ENCODE results near the gene ICAM1.

DNA sequence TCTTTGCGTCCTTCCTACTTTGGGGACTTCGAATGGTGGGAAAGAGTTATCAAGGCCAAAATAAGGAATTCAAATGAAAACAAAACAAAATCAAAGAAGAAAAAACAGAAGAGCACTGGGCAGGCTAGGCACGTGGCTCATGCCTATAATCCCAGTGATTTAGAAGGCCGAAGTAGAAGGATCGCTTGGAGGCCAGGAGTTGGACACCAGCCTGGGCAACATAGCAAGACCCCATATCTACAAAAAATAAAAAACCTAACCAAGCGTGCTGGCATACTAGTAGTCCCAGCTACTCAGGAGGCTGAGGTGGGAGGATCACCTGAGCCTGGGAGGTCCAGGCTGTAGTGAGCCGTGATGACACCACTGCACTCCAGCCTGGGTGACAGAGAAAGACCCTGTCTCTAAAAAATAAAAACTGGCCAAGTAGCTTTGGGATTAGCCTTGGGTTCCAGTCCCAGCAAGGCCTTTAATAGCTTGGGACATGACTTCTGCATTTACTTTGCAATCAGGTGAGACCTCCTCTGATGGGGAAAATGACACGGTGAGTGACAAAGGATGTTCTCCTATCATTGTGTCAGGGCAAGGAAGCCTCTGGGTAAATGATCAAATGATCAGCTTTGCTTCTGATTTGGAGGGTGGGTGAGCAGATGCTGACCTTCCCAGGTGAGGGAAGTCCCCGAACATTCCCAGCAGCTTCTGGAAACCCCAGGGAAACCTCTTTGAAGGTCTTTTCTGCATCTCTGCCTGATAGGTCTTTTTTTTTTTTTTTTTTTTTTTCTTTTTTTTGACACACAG, 7.1 kb downstream of the ICAM1 start:
- TF ChIP-seq EZH2 (IDR thresholded peaks at IDR 0.05; ENCODE audit: low read depth) = no peak
- TF ChIP-seq, protein P1, sequence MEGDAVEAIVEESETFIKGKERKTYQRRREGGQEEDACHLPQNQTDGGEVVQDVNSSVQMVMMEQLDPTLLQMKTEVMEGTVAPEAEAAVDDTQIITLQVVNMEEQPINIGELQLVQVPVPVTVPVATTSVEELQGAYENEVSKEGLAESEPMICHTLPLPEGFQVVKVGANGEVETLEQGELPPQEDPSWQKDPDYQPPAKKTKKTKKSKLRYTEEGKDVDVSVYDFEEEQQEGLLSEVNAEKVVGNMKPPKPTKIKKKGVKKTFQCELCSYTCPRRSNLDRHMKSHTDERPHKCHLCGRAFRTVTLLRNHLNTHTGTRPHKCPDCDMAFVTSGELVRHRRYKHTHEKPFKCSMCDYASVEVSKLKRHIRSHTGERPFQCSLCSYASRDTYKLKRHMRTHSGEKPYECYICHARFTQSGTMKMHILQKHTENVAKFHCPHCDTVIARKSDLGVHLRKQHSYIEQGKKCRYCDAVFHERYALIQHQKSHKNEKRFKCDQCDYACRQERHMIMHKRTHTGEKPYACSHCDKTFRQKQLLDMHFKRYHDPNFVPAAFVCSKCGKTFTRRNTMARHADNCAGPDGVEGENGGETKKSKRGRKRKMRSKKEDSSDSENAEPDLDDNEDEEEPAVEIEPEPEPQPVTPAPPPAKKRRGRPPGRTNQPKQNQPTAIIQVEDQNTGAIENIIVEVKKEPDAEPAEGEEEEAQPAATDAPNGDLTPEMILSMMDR (conservative IDR thresholded peaks at IDR 0.05) = no peak

All from PC-9 (cell line).